Gastroesophageal sphincter (tissue), 4 donors: ENCODE results near the gene CALML5. TPM values are rescaled to one million over a fixed set of nuclear protein-coding genes. Genes with fewer than 3 reads are reported as not detected.

Source experiments
- ATAC-seq: fragments of 150-250 bp; one replicate; pipeline ENCODE4 v1.9.1; 2016; ENCODE audit warnings: mild to moderate bottlenecking, moderate library complexity
- H3K27ac ChIP-seq, 4 donors: fragments of 200-600 bp; sonication (generic) in 3 of 4; 1 replicate in 3 of 4; 2 replicates in 1 of 4; pipeline ENCODE4 v1.5.1; 2016 to 2019
- H3K27me3 ChIP-seq: fragments of 200-600 bp; sonication (generic); one replicate; pipeline ENCODE4 v1.5.1; 2019
- H3K36me3 ChIP-seq, 2 donors: fragments of 200-600 bp; sonication (generic); one replicate each; pipeline ENCODE4 v1.5.1; 2019; ENCODE audit warnings: control low read depth in 1 of 2
- H3K4me1 ChIP-seq, 3 donors: fragments of 200-600 bp; sonication (generic); 1 replicate in 2 of 3; 2 replicates in 1 of 3; pipeline ENCODE4 v1.5.1; 2016 to 2019; ENCODE audit warnings: control low read depth in 2 of 3
- H3K4me3 ChIP-seq, 2 donors: fragments of 200-600 bp; sonication (generic); one replicate each; pipeline ENCODE4 v1.5.1; 2019; ENCODE audit warnings: mild to moderate bottlenecking in 1 of 2, moderate library complexity in 1 of 2
- H3K9me3 ChIP-seq, 3 donors: fragments of 200-600 bp; sonication (generic); one replicate each; pipeline ENCODE4 v1.5.1; 2017 to 2019; ENCODE audit warnings: control low read depth in 2 of 3
- CTCF ChIP-seq, 4 experiments: fragments of 200-600 bp in 2 of 4; fragments of 450-650 bp in 2 of 4; sonication (generic) in 1 of 4; IDR thresholded peaks; one replicate each; pipeline ENCODE4 v1.5.1; 2017 to 2019; ENCODE audit warnings: antibody characterized with exemption in 4 of 4, mild to moderate bottlenecking in 2 of 4, moderate library complexity in 2 of 4
- EP300 ChIP-seq: sonication (generic); formaldehyde crosslinking; IDR thresholded peaks from one replicate; pipeline ENCODE4 v1.6.1; 2017; ENCODE audit warnings: antibody characterized with exemption, mild to moderate bottlenecking
- POLR2A ChIP-seq, 2 donors: fragments of 450-650 bp; IDR thresholded peaks; one replicate each; pipeline ENCODE4 v1.6.1; 2017; ENCODE audit warnings: antibody characterized with exemption in 2 of 2, mild to moderate bottlenecking in 2 of 2, moderate library complexity in 1 of 2
- POLR2AphosphoS5 ChIP-seq: sonication (generic); formaldehyde crosslinking; IDR thresholded peaks from one replicate; pipeline ENCODE4 v1.6.1; 2017; ENCODE audit warnings: antibody characterized with exemption
- WGBS, 2 donors: methylation state at CpG; one replicate each; pipeline ENCODE4 v1.1.5; 2018; ENCODE audit warnings: low coverage in 1 of 2; 5-methylcytosine and 5-hydroxymethylcytosine counted together
- total RNA-seq, 4 donors: library from RNA; depleted of rRNA; stranded (reverse); fragments of >200 nt; gene quantifications; one replicate each; pipeline ENCODE4 v1.1.0, GENCODE V29; 2016

The CALML5 gene
- total RNA-seq, 4 donors from 2014 or later, result not detected

GRCh38 chr10:5492929-5493576 is 6.3 kb downstream of the CALML5 start:
- TF ChIP-seq EP300 (no peak), POLR2A (IDR thresholded peaks at IDR 0.05) (no peak), CTCF (IDR thresholded peaks at IDR 0.05) (no peak), POLR2AphosphoS5 (no peak)
- Histone ChIP-seq H3K4me1 (no peaks in the 10 kb centered on the region), H3K27ac (no peak overlapping the region), H3K4me3 (no peak overlapping the region), H3K9me3 (peaks cover 0 to 15% (median 0%) of the 10 kb centered on the region in 3 donors), H3K27me3 (no peaks in the 10 kb centered on the region), H3K36me3 (no peaks in the 10 kb centered on the region)
- WGBS, 2 donors, result 91 to 96% methylated on average over 6 to 8 of the region's 13 CpGs
- no peak for ATAC-seq

- H3K4me3 ChIP-seq, result no peak overlapping the region
- no peak for ATAC-seq
- no peaks in the 10 kb centered on the region for H3K4me1 ChIP-seq
- no peaks in the 10 kb centered on the region for H3K36me3 ChIP-seq
- H3K27ac ChIP-seq, result no peak overlapping the region
- no peaks in the 10 kb centered on the region for H3K27me3 ChIP-seq
- 100% methylated on average over 1 of the region's 4 CpGs; no CpG with 5 or more reads in 1 of the 2 donors for WGBS, 2 donors
- TF ChIP-seq POLR2A (IDR thresholded peaks at IDR 0.05) (no peak), CTCF (IDR thresholded peaks at IDR 0.05) (no peak), EP300 (no peak), POLR2AphosphoS5 (no peak)
- peaks cover 0 to 15% (median 0%) of the 10 kb centered on the region in 3 donors for H3K9me3 ChIP-seq
Observed at GRCh38 chr10:5492322-5492855, 7.0 kb downstream of the CALML5 start.

GRCh38 chr10:5491477-5491876 is 7.9 kb downstream of the CALML5 start:
- H3K4me1 ChIP-seq, result no peaks in the 10 kb centered on the region
- H3K36me3 ChIP-seq, result no peaks in the 10 kb centered on the region
- H3K9me3 ChIP-seq, result peaks cover 0 to 15% (median 0%) of the 10 kb centered on the region in 3 donors
- no peaks in the 10 kb centered on the region for H3K27me3 ChIP-seq
- no peak for ATAC-seq
- 100% methylated on average over 4 of the region's 7 CpGs; no CpG with 5 or more reads in 1 of the 2 donors for WGBS, 2 donors
- no peak overlapping the region for H3K27ac ChIP-seq
- no peak overlapping the region for H3K4me3 ChIP-seq
- no peak for TF ChIP-seq POLR2A (IDR thresholded peaks at IDR 0.05)
- TF ChIP-seq CTCF (IDR thresholded peaks at IDR 0.05), result no peak
- TF ChIP-seq EP300, result no peak
- no peak for TF ChIP-seq POLR2AphosphoS5

GRCh38 chr10:5490698-5491464 is 8.5 kb downstream of the CALML5 start:
- H3K27me3 ChIP-seq, result no peaks in the 10 kb centered on the region
- TF ChIP-seq POLR2A (IDR thresholded peaks at IDR 0.05), result no peak
- TF ChIP-seq EP300, result no peak
- no peak for TF ChIP-seq CTCF (IDR thresholded peaks at IDR 0.05)
- no peak for TF ChIP-seq POLR2AphosphoS5
- H3K27ac ChIP-seq, result no peak overlapping the region
- H3K36me3 ChIP-seq, result no peaks in the 10 kb centered on the region
- no peaks in the 10 kb centered on the region for H3K4me1 ChIP-seq
- no peak overlapping the region for H3K4me3 ChIP-seq
- no peak for ATAC-seq
- H3K9me3 ChIP-seq, result peaks cover 0 to 15% (median 0%) of the 10 kb centered on the region in 3 donors
- WGBS, 2 donors, result 83 to 85% methylated on average over 3 to 6 of the region's 10 CpGs
